ENCODE measurements around the gene DTX1.

The DTX1 gene

GRCh38 chr12:113055594-113056380 lies 743 bp upstream of the DTX1 start:
- H3K4me3 ChIP-seq (ENCODE audit: extremely low read depth, insufficient read depth, low read length, poor library complexity, severe bottlenecking) = peak overlapping the region; percentile 39
- no peak overlapping the region for H3K27ac ChIP-seq (ENCODE audit: low read depth, low read length, severe bottlenecking)
- H3K4me1 ChIP-seq (ENCODE audit: control insufficient read depth, insufficient read depth, low read length, poor library complexity, severe bottlenecking) = no peaks in the 10 kb centered on the region
- no peaks in the 10 kb centered on the region for H3K9me3 ChIP-seq (ENCODE audit: control insufficient read depth, low read length)
- 67 to 84% methylated on average over 4 to 9 of the region's 13 CpGs for WGBS, 2 experiments (ENCODE audit: insufficient coverage in 2 of 2)
- H3K36me3 ChIP-seq (ENCODE audit: control insufficient read depth, insufficient read depth, low read length) = no peaks in the 10 kb centered on the region

- peak overlapping the region; percentile 39 for H3K4me3 ChIP-seq (ENCODE audit: extremely low read depth, insufficient read depth, low read length, poor library complexity, severe bottlenecking)
- no peaks in the 10 kb centered on the region for H3K36me3 ChIP-seq (ENCODE audit: control insufficient read depth, insufficient read depth, low read length)
- H3K4me1 ChIP-seq (ENCODE audit: control insufficient read depth, insufficient read depth, low read length, poor library complexity, severe bottlenecking) = no peaks in the 10 kb centered on the region
- H3K9me3 ChIP-seq (ENCODE audit: control insufficient read depth, low read length) = no peaks in the 10 kb centered on the region
- 26 to 60% methylated on average over 1 to 8 of the region's 8 CpGs for WGBS, 2 experiments (ENCODE audit: insufficient coverage in 2 of 2)
- no peak overlapping the region for H3K27ac ChIP-seq (ENCODE audit: low read depth, low read length, severe bottlenecking)
Measured at GRCh38 chr12:113056381-113056630, 224 bp upstream of the DTX1 start.

GRCh38 chr12:113057565-113058485 lies 1.3 kb downstream of the DTX1 start:
- H3K27ac ChIP-seq (ENCODE audit: low read depth, low read length, severe bottlenecking) = no peak overlapping the region
- WGBS, 2 experiments (ENCODE audit: insufficient coverage in 2 of 2) = 70 to 71% methylated on average over 40 to 43 of the region's 44 CpGs
- no peaks in the 10 kb centered on the region for H3K4me1 ChIP-seq (ENCODE audit: control insufficient read depth, insufficient read depth, low read length, poor library complexity, severe bottlenecking)
- peak overlapping the region; percentile 39 for H3K4me3 ChIP-seq (ENCODE audit: extremely low read depth, insufficient read depth, low read length, poor library complexity, severe bottlenecking)
- no peaks in the 10 kb centered on the region for H3K36me3 ChIP-seq (ENCODE audit: control insufficient read depth, insufficient read depth, low read length)
- no peaks in the 10 kb centered on the region for H3K9me3 ChIP-seq (ENCODE audit: control insufficient read depth, low read length)

- Histone ChIP-seq H3K4me1 (ENCODE audit: control insufficient read depth, insufficient read depth, low read length, poor library complexity, severe bottlenecking) (no peaks in the 10 kb centered on the region), H3K9me3 (ENCODE audit: control insufficient read depth, low read length) (no peaks in the 10 kb centered on the region), H3K27ac (ENCODE audit: low read depth, low read length, severe bottlenecking) (no peak overlapping the region), H3K4me3 (ENCODE audit: extremely low read depth, insufficient read depth, low read length, poor library complexity, severe bottlenecking) (no peak overlapping the region), H3K36me3 (ENCODE audit: control insufficient read depth, insufficient read depth, low read length) (no peaks in the 10 kb centered on the region)
- WGBS, 2 experiments (ENCODE audit: insufficient coverage in 2 of 2) = 100% methylated on average over 1 of the region's 1 CpG; no CpG with 5 or more reads in 1 of the 2 experiments
Measured at GRCh38 chr12:113058553-113058952, 2.0 kb downstream of the DTX1 start.

GRCh38 chr12:113059071-113059595 lies 2.6 kb downstream of the DTX1 start:
- Histone ChIP-seq H3K36me3 (ENCODE audit: control insufficient read depth, insufficient read depth, low read length) (no peaks in the 10 kb centered on the region), H3K4me1 (ENCODE audit: control insufficient read depth, insufficient read depth, low read length, poor library complexity, severe bottlenecking) (no peaks in the 10 kb centered on the region), H3K27ac (ENCODE audit: low read depth, low read length, severe bottlenecking) (no peak overlapping the region), H3K9me3 (ENCODE audit: control insufficient read depth, low read length) (no peaks in the 10 kb centered on the region), H3K4me3 (ENCODE audit: extremely low read depth, insufficient read depth, low read length, poor library complexity, severe bottlenecking) (no peak overlapping the region)
- 92 to 95% methylated on average over 8 of the region's 8 CpGs for WGBS, 2 experiments (ENCODE audit: insufficient coverage in 2 of 2)

GRCh38 chr12:113060336-113060960 lies 3.9 kb downstream of the DTX1 start:
- H3K4me3 ChIP-seq (ENCODE audit: extremely low read depth, insufficient read depth, low read length, poor library complexity, severe bottlenecking) = no peak overlapping the region
- WGBS, 2 experiments (ENCODE audit: insufficient coverage in 2 of 2) = 83 to 98% methylated on average over 4 to 6 of the region's 7 CpGs
- H3K27ac ChIP-seq (ENCODE audit: low read depth, low read length, severe bottlenecking) = no peak overlapping the region

GRCh38 chr12:113061061-113061694 lies 4.6 kb downstream of the DTX1 start:
- no peaks in the 10 kb centered on the region for H3K4me1 ChIP-seq (ENCODE audit: control insufficient read depth, insufficient read depth, low read length, poor library complexity, severe bottlenecking)
- no peak overlapping the region for H3K4me3 ChIP-seq (ENCODE audit: extremely low read depth, insufficient read depth, low read length, poor library complexity, severe bottlenecking)
- no peaks in the 10 kb centered on the region for H3K36me3 ChIP-seq (ENCODE audit: control insufficient read depth, insufficient read depth, low read length)
- H3K27ac ChIP-seq (ENCODE audit: low read depth, low read length, severe bottlenecking) = no peak overlapping the region
- no peaks in the 10 kb centered on the region for H3K9me3 ChIP-seq (ENCODE audit: control insufficient read depth, low read length)
- 73% methylated on average over 8 to 9 of the region's 10 CpGs for WGBS, 2 experiments (ENCODE audit: insufficient coverage in 2 of 2)

More at GRCh38 chr12:113060336-113060960, 3.9 kb downstream of the DTX1 start:
- no peaks in the 10 kb centered on the region for H3K36me3 ChIP-seq (ENCODE audit: control insufficient read depth, insufficient read depth, low read length)
- no peaks in the 10 kb centered on the region for H3K9me3 ChIP-seq (ENCODE audit: control insufficient read depth, low read length)
- H3K4me1 ChIP-seq (ENCODE audit: control insufficient read depth, insufficient read depth, low read length, poor library complexity, severe bottlenecking) = no peaks in the 10 kb centered on the region

- WGBS, 2 experiments (ENCODE audit: insufficient coverage in 2 of 2) = 54 to 64% methylated on average over 11 to 19 of the region's 23 CpGs
- Histone ChIP-seq H3K36me3 (ENCODE audit: control insufficient read depth, insufficient read depth, low read length) (no peaks in the 10 kb centered on the region), H3K9me3 (ENCODE audit: control insufficient read depth, low read length) (no peaks in the 10 kb centered on the region), H3K4me1 (ENCODE audit: control insufficient read depth, insufficient read depth, low read length, poor library complexity, severe bottlenecking) (no peaks in the 10 kb centered on the region), H3K4me3 (ENCODE audit: extremely low read depth, insufficient read depth, low read length, poor library complexity, severe bottlenecking) (no peak overlapping the region), H3K27ac (ENCODE audit: low read depth, low read length, severe bottlenecking) (no peak overlapping the region)
Measured at GRCh38 chr12:113062502-113063395, 6.2 kb downstream of the DTX1 start.

- 83 to 93% methylated on average over 7 to 9 of the region's 9 CpGs for WGBS, 2 experiments (ENCODE audit: insufficient coverage in 2 of 2)
- Histone ChIP-seq H3K9me3 (ENCODE audit: control insufficient read depth, low read length) (no peaks in the 10 kb centered on the region), H3K27ac (ENCODE audit: low read depth, low read length, severe bottlenecking) (no peak overlapping the region), H3K36me3 (ENCODE audit: control insufficient read depth, insufficient read depth, low read length) (no peaks in the 10 kb centered on the region), H3K4me1 (ENCODE audit: control insufficient read depth, insufficient read depth, low read length, poor library complexity, severe bottlenecking) (no peaks in the 10 kb centered on the region), H3K4me3 (ENCODE audit: extremely low read depth, insufficient read depth, low read length, poor library complexity, severe bottlenecking) (no peak overlapping the region)
Measured at GRCh38 chr12:113063396-113064350, 7.1 kb downstream of the DTX1 start.
